Uterus (tissue), 4 donors: ENCODE measurements around the gene EPB41L1. TPM values are rescaled to one million over a fixed set of nuclear protein-coding genes. Genes with fewer than 3 reads are reported as not detected.

ENCODE experiments used
- DNase-seq, 2 donors: peaks; one replicate each; pipeline ENCODE4 v3.0.0-alpha.2; 2019 to 2020
- H3K27ac ChIP-seq, 2 donors: fragments of 200-600 bp; sonication (generic); 1 replicate in 1 of 2; 2 replicates in 1 of 2; pipeline ENCODE4 v1.5.1; 2016 to 2018
- H3K27me3 ChIP-seq, 2 donors: fragments of 200-600 bp; sonication (generic); one replicate each; pipeline ENCODE4 v1.5.1; 2018 to 2019; ENCODE audit warnings: control low read depth in 1 of 2
- H3K36me3 ChIP-seq, 2 donors: fragments of 200-600 bp; sonication (generic); one replicate each; pipeline ENCODE4 v1.5.1; 2019; ENCODE audit warnings: control low read depth in 1 of 2
- H3K4me1 ChIP-seq, 2 donors: fragments of 200-600 bp; sonication (generic); one replicate each; pipeline ENCODE4 v1.5.1; 2018 to 2019; ENCODE audit warnings: control low read depth in 1 of 2
- H3K4me3 ChIP-seq, 2 donors: fragments of 200-600 bp; sonication (generic); 1 replicate in 1 of 2; 2 replicates in 1 of 2; pipeline ENCODE4 v1.5.1; 2018 to 2019; ENCODE audit warnings: mild to moderate bottlenecking in 1 of 2
- H3K9me3 ChIP-seq, 2 donors: fragments of 200-600 bp; sonication (generic); one replicate each; pipeline ENCODE4 v1.5.1; 2019; ENCODE audit warnings: control low read depth in 1 of 2
- CTCF ChIP-seq, 4 experiments: fragments of 200-600 bp in 2 of 4; fragments of 450-650 bp in 2 of 4; sonication (generic) in 2 of 4; IDR thresholded peaks; one replicate each; pipeline ENCODE4 v1.5.1; 2016 to 2019; ENCODE audit warnings: antibody characterized with exemption in 4 of 4, mild to moderate bottlenecking in 2 of 4, moderate library complexity in 1 of 4
- POLR2A ChIP-seq, 2 donors: fragments of 450-650 bp; IDR thresholded peaks; one replicate each; pipeline ENCODE4 v1.6.1; 2016; ENCODE audit warnings: antibody characterized with exemption in 2 of 2, mild to moderate bottlenecking in 1 of 2, moderate library complexity in 1 of 2
- intact Hi-C: fragments of 100-400 bp; cut with DNase I; formaldehyde crosslinking; loops from one replicate; pipeline ENCODE4 v1.15.1; 2023; ENCODE audit warnings: low total_unique reads
- total RNA-seq, 4 donors: library from RNA; depleted of rRNA in 3 of 4; stranded (reverse); fragments of >200 nt in 3 of 4; gene quantifications; one replicate each; pipeline versions ENCODE4 v1.1.0 to v1.2.4, GENCODE V29; 2014 to 2023
- donor health status: DM: yes; HTN: yes; CAD: no.

Gene EPB41L1
- total RNA-seq, 4 donors from 2014 or later = 4.9 to 69.2 (median 33.2) TPM

- intact Hi-C loops = no loop called here
- DNase-seq = no peak
Observed at GRCh38 chr20:36273414-36274180, 119.1 kb downstream of the EPB41L1 start.

DNA sequence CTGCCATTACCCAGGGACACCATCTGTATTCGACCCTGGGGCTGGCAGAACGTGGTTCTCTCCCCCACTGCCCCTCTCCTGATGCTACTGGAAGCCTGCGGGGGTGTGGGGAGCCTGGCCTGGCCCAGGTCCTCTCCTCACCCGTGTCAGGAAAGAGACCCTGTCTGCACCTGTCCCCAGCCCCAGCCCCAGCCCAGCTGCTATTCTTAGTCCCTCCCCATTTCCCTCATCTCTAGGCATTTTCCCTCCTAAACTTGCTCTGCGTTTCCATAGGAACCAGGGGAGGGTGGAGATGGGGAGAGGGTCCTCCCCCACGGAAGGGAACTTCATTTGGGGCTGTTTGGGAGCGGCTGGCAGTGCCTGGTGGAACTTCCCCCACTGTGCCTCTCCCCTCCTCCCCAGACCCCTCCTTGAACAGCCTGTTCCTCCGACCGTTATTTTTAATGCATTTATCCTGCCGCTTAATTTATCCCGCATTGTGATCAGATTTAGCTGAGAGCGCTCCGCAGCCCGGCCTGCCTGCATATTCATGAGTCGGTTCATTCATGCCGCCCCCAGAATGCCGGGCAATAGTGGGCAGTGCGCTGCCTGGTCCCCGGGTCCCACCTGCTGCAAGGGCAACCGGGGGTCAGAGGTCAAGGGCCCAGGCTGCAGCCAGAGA is 119.8 kb downstream of the EPB41L1 start:
- intact Hi-C loops = no loop called here
- H3K27me3 ChIP-seq = no peaks in the 10 kb centered on the region
- H3K27ac ChIP-seq = no peak overlapping the region
- no peaks in the 10 kb centered on the region for H3K4me1 ChIP-seq
- H3K9me3 ChIP-seq = no peaks in the 10 kb centered on the region
- TF ChIP-seq POLR2A (IDR thresholded peaks at IDR 0.05) (no peak), CTCF (IDR thresholded peaks at IDR 0.05) (no peak)
- H3K4me3 ChIP-seq = no peak overlapping the region
- H3K36me3 ChIP-seq = no peaks in the 10 kb centered on the region
- no peak for DNase-seq

More at GRCh38 chr20:36273414-36274180, 119.1 kb downstream of the EPB41L1 start:
- Histone ChIP-seq H3K27ac (no peak overlapping the region), H3K27me3 (no peaks in the 10 kb centered on the region), H3K4me1 (no peaks in the 10 kb centered on the region), H3K9me3 (no peaks in the 10 kb centered on the region), H3K4me3 (no peak overlapping the region), H3K36me3 (no peaks in the 10 kb centered on the region)
- no peak for TF ChIP-seq POLR2A (IDR thresholded peaks at IDR 0.05)
- no peak for TF ChIP-seq CTCF (IDR thresholded peaks at IDR 0.05)

GRCh38 chr20:36275011-36275410 is 120.5 kb downstream of the EPB41L1 start:
- no peaks in the 10 kb centered on the region for H3K9me3 ChIP-seq
- DNase-seq = no peak
- H3K36me3 ChIP-seq = no peaks in the 10 kb centered on the region
- H3K27me3 ChIP-seq = no peaks in the 10 kb centered on the region
- no peaks in the 10 kb centered on the region for H3K4me1 ChIP-seq
- no peak overlapping the region for H3K27ac ChIP-seq
- TF ChIP-seq CTCF (IDR thresholded peaks at IDR 0.05) = no peak
- TF ChIP-seq POLR2A (IDR thresholded peaks at IDR 0.05) = no peak
- intact Hi-C loops = no loop called here
- no peak overlapping the region for H3K4me3 ChIP-seq

DNA sequence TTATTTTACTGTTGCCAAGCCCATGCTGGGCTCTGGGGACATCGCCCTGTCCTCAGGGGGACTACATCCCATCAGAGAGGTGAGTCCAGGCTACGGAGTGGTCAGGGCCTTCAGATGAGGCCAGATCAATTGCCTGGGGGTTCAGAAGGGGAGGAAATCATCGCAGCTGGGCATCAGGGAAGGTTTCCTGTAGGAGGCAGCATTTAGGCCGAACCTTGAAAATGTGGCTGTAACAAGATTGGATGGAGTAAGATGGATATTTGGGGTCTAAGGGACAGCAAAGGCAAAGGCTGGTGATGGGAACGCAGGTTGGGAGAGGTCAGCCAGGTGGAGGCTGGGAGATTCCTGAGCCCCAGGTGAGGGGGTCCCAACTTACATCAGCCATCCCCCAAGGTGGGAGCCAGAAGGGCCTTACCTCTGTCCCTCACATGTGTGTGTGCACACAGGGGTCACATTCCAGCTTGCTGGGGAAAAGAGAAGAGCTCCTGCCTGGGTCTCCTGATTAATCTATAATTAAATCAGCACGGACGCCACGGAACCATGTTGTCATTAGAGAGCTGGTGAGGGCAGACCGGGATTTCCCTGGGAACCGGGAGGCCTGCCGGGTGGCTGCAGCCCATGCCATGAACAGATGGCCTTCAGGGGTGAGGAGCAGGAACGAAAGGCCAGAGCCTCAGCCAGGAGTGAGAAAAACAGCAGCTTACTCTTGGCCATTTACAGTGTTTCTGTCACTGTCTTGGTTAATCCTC is 121.1 kb downstream of the EPB41L1 start:
- DNase-seq = no peak
- intact Hi-C loops = no loop called here
- Histone ChIP-seq H3K36me3 (no peaks in the 10 kb centered on the region), H3K4me1 (no peaks in the 10 kb centered on the region), H3K27ac (no peak overlapping the region), H3K4me3 (no peak overlapping the region), H3K9me3 (no peaks in the 10 kb centered on the region), H3K27me3 (no peaks in the 10 kb centered on the region)
- TF ChIP-seq POLR2A (IDR thresholded peaks at IDR 0.05) = no peak
- no peak for TF ChIP-seq CTCF (IDR thresholded peaks at IDR 0.05)

- H3K4me3 ChIP-seq = no peak overlapping the region
- no peaks in the 10 kb centered on the region for H3K36me3 ChIP-seq
- H3K27ac ChIP-seq = no peak overlapping the region
- intact Hi-C loops = no loop called here
- TF ChIP-seq CTCF (IDR thresholded peaks at IDR 0.05) (no peak), POLR2A (IDR thresholded peaks at IDR 0.05) (no peak)
- no peaks in the 10 kb centered on the region for H3K4me1 ChIP-seq
- H3K27me3 ChIP-seq = no peaks in the 10 kb centered on the region
- DNase-seq = no peak
- no peaks in the 10 kb centered on the region for H3K9me3 ChIP-seq
Observed at GRCh38 chr20:36277546-36277945, 123.0 kb downstream of the EPB41L1 start.
